Pancreas (tissue), 10 donors: ENCODE data around the gene URM1. TPM values are rescaled to one million over a fixed set of nuclear protein-coding genes. Genes with fewer than 3 reads are reported as not detected.
"Not testable (repeated sequence)": the region's sequence is repeated elsewhere in the genome, so short reads cannot be mapped to it uniquely, and the experiment has no call there.

ENCODE experiments used
- ATAC-seq, 4 donors: fragments of 200-7000 bp; cut with Tn5 transposase; one replicate each; pipeline versions ENCODE4 v1.8.0 to v1.9.1; 2020; ENCODE audit warnings: mild to moderate bottlenecking in 4 of 4, moderate library complexity in 4 of 4
- DNase-seq, 6 donors: peaks; one replicate each; pipeline ENCODE4 v3.0.0-alpha.2; 2020
- FAIRE-seq: peaks from 2 replicates; lab custom pipeline; 2012; peaks lifted over from hg19 to GRCh38; lab: Jason Lieb, UNC
- H3K27ac ChIP-seq, 4 donors: fragments of 200-600 bp; sonication (generic); 1 replicate in 3 of 4; 2 replicates in 1 of 4; pipeline versions ENCODE4 v1.5.0 to v1.8.0; 2020
- H3K27me3 ChIP-seq, 4 donors: fragments of 200-600 bp; one replicate each; pipeline ENCODE4 v1.8.0; 2021
- H3K36me3 ChIP-seq, 3 donors: fragments of 200-600 bp; sonication (generic) in 1 of 3; one replicate each; pipeline versions ENCODE4 v1.5.0 to v1.8.0; 2020 to 2021
- H3K4me1 ChIP-seq, 3 donors: fragments of 200-600 bp; one replicate each; pipeline ENCODE4 v1.8.0; 2021
- H3K4me3 ChIP-seq, 4 donors: fragments of 200-600 bp; sonication (generic) in 2 of 4; one replicate each; pipeline versions ENCODE4 v1.5.0 to v1.8.0; 2020 to 2021
- H3K9me3 ChIP-seq, 4 donors: fragments of 200-600 bp; one replicate each; pipeline ENCODE4 v1.8.0; 2021
- WGBS, 2 donors: extraction: QIAGEN DNeasy Blood & Tissue Kit; methylation state at CpG; one replicate each; pipeline ENCODE4 v1.1.7; 2013; 5-methylcytosine and 5-hydroxymethylcytosine counted together
- intact Hi-C, 3 donors: fragments of 100-400 bp; cut with DNase I; formaldehyde crosslinking; loops; one replicate each; pipeline versions ENCODE4 v1.11.1 to v1.14.2; 2022
- polyA plus RNA-seq, 2 donors: library from polyadenylated mRNA; stranded (reverse); fragments of 200-250 nt; gene quantifications; one replicate each; pipeline ENCODE4 v1.2.3, GENCODE V29; 2013
- total RNA-seq, 6 donors: library from RNA; stranded (reverse); fragmentation: NEBNext Ultra II Directional in 4 of 6; extraction: Animal tissue kit (Norgen Biotek cat#: 25700) in 4 of 6; gene quantifications; one replicate each; pipeline versions ENCODE4 v1.2.1 to v1.2.4, GENCODE V29; 2021 to 2023
- TF ChIP-seq, protein P1 (sequence below), 4 donors: fragments of 200-600 bp; sonication (generic) in 3 of 4; IDR thresholded peaks; one replicate each; pipeline versions ENCODE4 v1.5.0 to v1.8.0; 2021; ENCODE audit warnings: antibody characterized with exemption in 4 of 4
- donor health status: healthy with polysubstance abuse.
- donor health status: DM: no; HTN: no; CAD: no; lungs with moderate emphysema.
- donor health status: DM: no; HTN: no; CAD: no.
- donor health status: control.
- donor health status: control.
- donor health status: Bipolar disorder and iron deficiency.
- donor health status: DM: yes; HTN: yes; CAD: no.
- donor health status: DM: no; HTN: no; CAD: no.
- donor health status: DM: no; HTN: no; CAD: no.
- donor health status: DM: yes; HTN: yes; CAD: no.

The URM1 gene
- total and polyA plus RNA-seq, 8 donors: 18.5 to 46.1 (median 33.4) TPM

DNA sequence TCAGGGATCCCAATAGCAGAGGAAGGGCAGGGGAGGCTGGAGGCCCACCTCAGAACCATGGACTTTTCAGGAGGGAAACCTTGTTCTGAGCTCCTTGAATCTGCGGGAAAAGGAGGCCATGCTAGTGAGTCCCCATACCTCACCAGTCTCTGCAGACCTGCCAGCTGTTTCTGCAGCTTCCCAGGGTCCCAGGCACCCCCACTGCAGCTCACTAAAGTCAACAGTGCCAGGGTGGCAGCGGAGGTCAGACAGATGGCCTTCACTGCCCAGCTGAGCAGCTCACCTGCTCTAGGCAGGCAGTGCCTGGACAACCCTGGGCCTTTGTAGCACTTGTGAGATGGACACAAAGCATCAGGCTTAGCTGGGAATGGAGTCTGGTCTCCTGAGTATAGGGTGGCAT lies 35.3 kb upstream of the URM1 start:
- TF ChIP-seq, protein P1, sequence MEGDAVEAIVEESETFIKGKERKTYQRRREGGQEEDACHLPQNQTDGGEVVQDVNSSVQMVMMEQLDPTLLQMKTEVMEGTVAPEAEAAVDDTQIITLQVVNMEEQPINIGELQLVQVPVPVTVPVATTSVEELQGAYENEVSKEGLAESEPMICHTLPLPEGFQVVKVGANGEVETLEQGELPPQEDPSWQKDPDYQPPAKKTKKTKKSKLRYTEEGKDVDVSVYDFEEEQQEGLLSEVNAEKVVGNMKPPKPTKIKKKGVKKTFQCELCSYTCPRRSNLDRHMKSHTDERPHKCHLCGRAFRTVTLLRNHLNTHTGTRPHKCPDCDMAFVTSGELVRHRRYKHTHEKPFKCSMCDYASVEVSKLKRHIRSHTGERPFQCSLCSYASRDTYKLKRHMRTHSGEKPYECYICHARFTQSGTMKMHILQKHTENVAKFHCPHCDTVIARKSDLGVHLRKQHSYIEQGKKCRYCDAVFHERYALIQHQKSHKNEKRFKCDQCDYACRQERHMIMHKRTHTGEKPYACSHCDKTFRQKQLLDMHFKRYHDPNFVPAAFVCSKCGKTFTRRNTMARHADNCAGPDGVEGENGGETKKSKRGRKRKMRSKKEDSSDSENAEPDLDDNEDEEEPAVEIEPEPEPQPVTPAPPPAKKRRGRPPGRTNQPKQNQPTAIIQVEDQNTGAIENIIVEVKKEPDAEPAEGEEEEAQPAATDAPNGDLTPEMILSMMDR (IDR thresholded peaks at IDR 0.05): no peak
- Histone ChIP-seq H3K9me3 (no peaks in the 10 kb centered on the region), H3K27me3 (no peaks in the 10 kb centered on the region), H3K36me3 (peaks cover 0 to 5% (median 0%) of the 10 kb centered on the region in 3 donors), H3K27ac (no peak overlapping the region), H3K4me1 (peaks cover 0 to 3% (median 0%) of the 10 kb centered on the region in 3 donors), H3K4me3 (no peak overlapping the region)
- FAIRE-seq (no peak), DNase-seq (no peak), ATAC-seq (no peak)
- WGBS, 2 donors: 65 to 75% methylated on average over 2 of the region's 2 CpGs
- intact Hi-C loops: no loop called here

DNA sequence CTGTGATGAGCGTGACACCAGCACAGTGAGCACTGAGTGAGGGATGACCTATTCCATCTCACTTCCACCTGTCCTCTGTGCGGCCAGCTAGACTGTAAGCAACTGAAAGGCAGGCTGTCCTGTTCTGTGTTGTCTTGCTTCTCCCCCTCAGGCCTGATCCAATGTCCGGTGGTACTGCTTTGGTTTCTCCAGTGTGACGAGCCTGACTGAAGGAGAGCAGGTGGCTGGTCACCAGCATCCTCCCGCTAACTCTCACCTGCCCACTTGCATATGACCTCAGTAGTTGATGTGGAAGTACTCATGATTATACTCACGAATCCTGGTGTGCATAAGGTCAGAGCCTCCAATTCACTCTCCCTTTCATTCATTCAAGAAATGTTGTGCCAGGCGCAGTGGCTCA lies 33.2 kb upstream of the URM1 start:
- intact Hi-C loops: no loop called here
- ATAC-seq (no peak), DNase-seq (no peak), FAIRE-seq (no peak)
- TF ChIP-seq, protein P1 (IDR thresholded peaks at IDR 0.05): no peak
- 83 to 89% methylated on average over 7 of the region's 7 CpGs for WGBS, 2 donors
- Histone ChIP-seq H3K27me3 (no peaks in the 10 kb centered on the region), H3K4me3 (no peak overlapping the region), H3K4me1 (peaks cover 0 to 8% (median 0%) of the 10 kb centered on the region in 3 donors), H3K9me3 (no peaks in the 10 kb centered on the region), H3K36me3 (no peaks in the 10 kb centered on the region), H3K27ac (no peak overlapping the region)

DNA sequence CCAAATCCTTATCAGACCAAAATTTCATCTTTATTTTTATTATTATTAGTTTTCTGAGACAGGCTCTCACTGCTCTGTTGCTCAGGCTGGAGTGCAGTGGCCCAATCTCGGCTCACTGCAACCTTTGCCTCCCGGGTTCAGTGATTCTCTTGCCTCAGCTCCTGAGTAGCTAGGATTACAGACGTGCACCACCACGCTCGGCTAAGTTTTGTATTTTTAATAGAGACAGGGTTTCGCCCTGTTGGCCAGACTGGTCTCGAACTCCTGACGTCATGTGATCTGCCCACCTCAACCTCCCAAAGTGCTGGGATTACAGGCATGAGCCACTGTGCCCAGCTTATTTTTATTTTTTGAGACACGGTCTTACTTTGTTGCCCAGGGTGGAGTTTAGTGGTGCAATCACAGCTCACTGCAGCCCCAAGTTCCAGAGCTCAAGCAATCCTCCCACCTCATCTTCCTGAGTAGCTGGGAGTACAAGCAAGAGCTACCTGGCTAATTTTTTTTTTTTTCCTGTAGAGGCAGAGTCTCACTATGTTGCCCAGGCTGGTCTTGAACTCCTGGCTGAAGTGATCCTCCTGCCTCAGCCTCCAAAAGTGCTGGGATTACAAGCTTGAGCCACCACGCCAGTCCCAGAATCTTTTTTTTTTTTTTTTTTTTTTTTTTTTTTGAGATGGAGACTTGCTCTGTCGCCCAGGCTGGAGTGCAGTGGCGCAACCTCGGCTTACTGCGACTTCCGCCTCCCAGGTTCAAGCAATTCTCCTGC lies 32.1 kb upstream of the URM1 start:
- H3K4me1 ChIP-seq, intact Hi-C loops, FAIRE-seq, ATAC-seq, H3K27me3 ChIP-seq, H3K4me3 ChIP-seq, H3K9me3 ChIP-seq, H3K36me3 ChIP-seq, DNase-seq: not testable (repeated sequence)
- WGBS, 2 donors: 90 to 93% methylated on average over 15 of the region's 15 CpGs
- peak overlapping the region in 1 of 4 donors; percentile 68 for H3K27ac ChIP-seq

DNA sequence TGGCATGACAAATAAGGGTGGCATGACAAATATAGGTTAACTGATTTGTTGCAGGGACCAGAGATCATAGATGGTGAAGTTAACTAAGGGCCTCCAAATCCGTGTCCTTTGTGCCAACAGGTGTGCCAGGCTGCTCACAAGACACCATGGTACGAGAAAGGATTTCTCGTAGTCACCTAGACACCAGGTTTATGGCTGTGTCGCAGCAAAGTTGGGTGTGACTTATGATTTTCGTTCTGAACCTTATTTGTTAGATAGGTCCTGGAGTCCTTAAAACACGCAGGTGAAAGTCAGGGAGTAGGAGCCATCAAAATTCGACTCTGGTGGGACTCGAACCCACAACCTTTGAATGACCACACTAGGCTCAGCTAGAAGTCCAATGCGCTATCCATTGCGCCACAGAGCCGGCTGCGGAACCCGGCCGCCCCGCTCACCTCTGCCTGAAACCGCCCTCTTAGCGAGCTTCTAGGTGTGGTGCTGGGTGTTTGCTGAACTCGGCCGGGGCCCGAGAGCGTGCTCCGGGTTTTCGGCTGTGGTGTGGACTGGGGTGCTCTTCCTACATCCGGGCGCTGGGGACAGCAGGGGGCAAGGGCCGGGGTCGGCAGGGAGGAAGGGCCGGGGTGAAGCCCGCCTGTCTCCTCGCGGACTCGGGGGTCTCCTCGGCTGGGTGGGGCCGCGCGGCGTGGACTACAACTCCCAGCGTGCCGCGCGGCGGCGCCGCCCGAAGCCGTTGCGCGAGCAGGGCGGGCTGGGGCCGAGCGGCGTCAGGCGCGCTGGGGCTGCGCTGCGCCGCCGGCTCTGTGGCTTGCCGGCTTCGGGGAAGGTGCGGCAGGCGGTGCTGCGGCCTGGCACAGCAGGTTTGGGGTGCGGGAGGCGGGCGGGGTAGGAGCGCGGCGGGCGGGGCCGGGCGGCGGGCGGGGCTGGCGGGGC lies 31.1 kb upstream of the URM1 start, which contains the start of gene SLC27A4:
TSS of gene SLC27A4 (plus strand) at position 767 of the 930 bp plus-strand sequence. CDS start 2,606 bp downstream, outside the sequence.
- intact Hi-C loops: loop anchor here in 1 of 3 donors (10.0 kb wide), 1 partner anchor 45 kb away; no protein-coding TSS in a partner anchor
- ATAC-seq (peak; percentile 90 to 94 (median 92)), FAIRE-seq (no peak), DNase-seq (peak; percentile 78 to 91 (median 86))
- Histone ChIP-seq H3K27me3 (no peaks in the 10 kb centered on the region), H3K4me3 (peak within 1 kb of the TSS; percentile 56 to 89 (median 68)), H3K4me1 (peaks cover 0 to 8% (median 0%) of the 10 kb centered on the region in 3 donors), H3K36me3 (peaks cover 0 to 14% (median 4%) of the 10 kb centered on the region in 3 donors), H3K9me3 (no peaks in the 10 kb centered on the region), H3K27ac (peak within 1 kb of the TSS; percentile 51 to 78 (median 72))
- TF ChIP-seq, protein P1 (IDR thresholded peaks at IDR 0.05): no peak
- WGBS, 2 donors: 2 to 5% methylated on average over 32 to 75 of the region's 75 CpGs
